IPS-20b (cell line): ENCODE data around the gene TNNI3K.

Experiments used
- H3K27ac ChIP-seq: one replicate; pipeline ENCODE4 v1.5.1; 2013; ENCODE audit warnings: low read length
- H3K27me3 ChIP-seq: 2 replicates; pipeline ENCODE4 v1.6.1; 2013; ENCODE audit warnings: mild to moderate bottlenecking, low read length, inconsistent platforms; ENCODE audit not compliant: insufficient read depth
- H3K36me3 ChIP-seq: 2 replicates; pipeline ENCODE4 v1.6.1; 2013; ENCODE audit warnings: low read depth, mild to moderate bottlenecking, inconsistent platforms, low read length, moderate library complexity; ENCODE audit not compliant: insufficient read depth
- H3K4me1 ChIP-seq: 2 replicates; pipeline ENCODE4 v1.6.1; 2013; ENCODE audit warnings: mild to moderate bottlenecking, control low read depth, inconsistent platforms, low read length, moderate library complexity; ENCODE audit not compliant: insufficient read depth
- H3K4me3 ChIP-seq: 2 replicates; pipeline ENCODE4 v1.5.1; 2013; ENCODE audit warnings: mild to moderate bottlenecking, low read length, inconsistent platforms
- H3K9ac ChIP-seq: 2 replicates; pipeline ENCODE4 v1.6.1; 2013; ENCODE audit warnings: low read depth, mild to moderate bottlenecking, inconsistent platforms, low read length, moderate library complexity
- H3K9me3 ChIP-seq: 2 replicates; pipeline ENCODE4 v1.6.1; 2013; ENCODE audit warnings: mild to moderate bottlenecking, low read depth, low read length, inconsistent platforms; ENCODE audit not compliant: insufficient read depth

The TNNI3K gene

GRCh38 chr1:74453277-74453676 is 218.1 kb downstream of the TNNI3K start:
- H3K4me1 ChIP-seq = no peaks in the 10 kb centered on the region
- H3K36me3 ChIP-seq = no peaks in the 10 kb centered on the region
- no peak overlapping the region for H3K4me3 ChIP-seq
- H3K9me3 ChIP-seq = no peaks in the 10 kb centered on the region
- H3K9ac ChIP-seq = no peak overlapping the region
- H3K27ac ChIP-seq = no peak overlapping the region
- no peaks in the 10 kb centered on the region for H3K27me3 ChIP-seq

- H3K36me3 ChIP-seq = no peaks in the 10 kb centered on the region
- no peaks in the 10 kb centered on the region for H3K9me3 ChIP-seq
- H3K9ac ChIP-seq = no peak overlapping the region
- no peak overlapping the region for H3K27ac ChIP-seq
- no peak overlapping the region for H3K4me3 ChIP-seq
- no peaks in the 10 kb centered on the region for H3K4me1 ChIP-seq
- no peaks in the 10 kb centered on the region for H3K27me3 ChIP-seq
Measured at GRCh38 chr1:74455390-74455789, 220.2 kb downstream of the TNNI3K start.

GRCh38 chr1:74457253-74457652 is 222.1 kb downstream of the TNNI3K start:
- Histone ChIP-seq H3K27me3 (no peaks in the 10 kb centered on the region), H3K9me3 (no peaks in the 10 kb centered on the region), H3K36me3 (no peaks in the 10 kb centered on the region), H3K4me1 (no peaks in the 10 kb centered on the region), H3K27ac (no peak overlapping the region), H3K4me3 (no peak overlapping the region), H3K9ac (no peak overlapping the region)

- no peaks in the 10 kb centered on the region for H3K27me3 ChIP-seq
- peaks cover 6% of the 10 kb centered on the region for H3K9me3 ChIP-seq
- H3K27ac ChIP-seq = no peak overlapping the region
- H3K4me3 ChIP-seq = no peak overlapping the region
- no peaks in the 10 kb centered on the region for H3K36me3 ChIP-seq
- H3K4me1 ChIP-seq = peaks cover 9% of the 10 kb centered on the region; the same call in 1 of the 2 replicates
- H3K9ac ChIP-seq = no peak overlapping the region
Measured at GRCh38 chr1:74463333-74463988, 228.3 kb downstream of the TNNI3K start.

GRCh38 chr1:74464037-74464436 is 228.8 kb downstream of the TNNI3K start:
- Histone ChIP-seq H3K4me3 (no peak overlapping the region), H3K9ac (no peak overlapping the region), H3K27me3 (no peaks in the 10 kb centered on the region), H3K4me1 (peaks cover 9% of the 10 kb centered on the region; the same call in 1 of the 2 replicates), H3K27ac (no peak overlapping the region), H3K9me3 (peaks cover 6% of the 10 kb centered on the region), H3K36me3 (no peaks in the 10 kb centered on the region)

GRCh38 chr1:74465193-74465681 is 230.1 kb downstream of the TNNI3K start:
- Histone ChIP-seq H3K36me3 (no peaks in the 10 kb centered on the region), H3K4me1 (peaks cover 9% of the 10 kb centered on the region; the same call in 1 of the 2 replicates), H3K9me3 (peaks cover 6% of the 10 kb centered on the region), H3K27ac (no peak overlapping the region), H3K9ac (no peak overlapping the region), H3K27me3 (no peaks in the 10 kb centered on the region), H3K4me3 (no peak overlapping the region)

GRCh38 chr1:74467786-74468377 is 232.7 kb downstream of the TNNI3K start:
- Histone ChIP-seq H3K27ac (no peak overlapping the region), H3K4me3 (no peak overlapping the region), H3K27me3 (no peaks in the 10 kb centered on the region), H3K4me1 (peaks cover 15% of the 10 kb centered on the region; the same call in 1 of the 2 replicates), H3K9me3 (peaks cover 6% of the 10 kb centered on the region), H3K36me3 (no peaks in the 10 kb centered on the region), H3K9ac (no peak overlapping the region)

GRCh38 chr1:74468982-74469603 is 233.9 kb downstream of the TNNI3K start:
- Histone ChIP-seq H3K27ac (no peak overlapping the region), H3K4me1 (peaks cover 15% of the 10 kb centered on the region; the same call in 1 of the 2 replicates), H3K9ac (no peak overlapping the region), H3K4me3 (no peak overlapping the region), H3K9me3 (peaks cover 6% of the 10 kb centered on the region), H3K36me3 (no peaks in the 10 kb centered on the region), H3K27me3 (no peaks in the 10 kb centered on the region)

GRCh38 chr1:74470251-74470650 is 235.1 kb downstream of the TNNI3K start:
- H3K27me3 ChIP-seq = no peaks in the 10 kb centered on the region
- no peaks in the 10 kb centered on the region for H3K36me3 ChIP-seq
- H3K27ac ChIP-seq = no peak overlapping the region
- H3K9ac ChIP-seq = no peak overlapping the region
- H3K4me1 ChIP-seq = peaks cover 15% of the 10 kb centered on the region; the same call in 1 of the 2 replicates
- no peak overlapping the region for H3K4me3 ChIP-seq
- H3K9me3 ChIP-seq = no peaks in the 10 kb centered on the region; the same call in 1 of the 2 replicates

GRCh38 chr1:74470936-74471335 is 235.7 kb downstream of the TNNI3K start:
- no peak overlapping the region for H3K27ac ChIP-seq
- no peak overlapping the region for H3K4me3 ChIP-seq
- H3K4me1 ChIP-seq = peaks cover 15% of the 10 kb centered on the region; the same call in 1 of the 2 replicates
- H3K27me3 ChIP-seq = no peaks in the 10 kb centered on the region
- H3K9me3 ChIP-seq = no peaks in the 10 kb centered on the region
- no peaks in the 10 kb centered on the region for H3K36me3 ChIP-seq
- no peak overlapping the region for H3K9ac ChIP-seq

- no peaks in the 10 kb centered on the region for H3K36me3 ChIP-seq
- no peak overlapping the region for H3K27ac ChIP-seq
- H3K9ac ChIP-seq = no peak overlapping the region
- H3K9me3 ChIP-seq = no peaks in the 10 kb centered on the region
- H3K4me3 ChIP-seq = no peak overlapping the region
- H3K27me3 ChIP-seq = no peaks in the 10 kb centered on the region
- H3K4me1 ChIP-seq = peaks cover 14% of the 10 kb centered on the region; the same call in 1 of the 2 replicates
Measured at GRCh38 chr1:74471470-74471869, 236.3 kb downstream of the TNNI3K start.

GRCh38 chr1:74474585-74474984 is 239.4 kb downstream of the TNNI3K start:
- Histone ChIP-seq H3K9me3 (no peaks in the 10 kb centered on the region), H3K36me3 (no peaks in the 10 kb centered on the region), H3K27me3 (no peaks in the 10 kb centered on the region), H3K4me3 (no peak overlapping the region), H3K27ac (no peak overlapping the region), H3K4me1 (peaks cover 6% of the 10 kb centered on the region; the same call in 1 of the 2 replicates), H3K9ac (no peak overlapping the region)
